SK-N-SH (cell line): Measurements from ENCODE around the gene MT1E. TPM values are rescaled to one million over a fixed set of nuclear protein-coding genes. Genes with fewer than 3 reads are reported as not detected.

Experiments
- CTCF ChIA-PET: fragments of 300-600, 350-600 bp; formaldehyde crosslinking; extraction: SDS; loops from one replicate; lab custom pipeline; 2021; lab: Yijun Ruan, JAX
- POLR2A ChIA-PET: fragments of 350-600 bp; sonication (Branson Sonifier 250); formaldehyde crosslinking; extraction: SDS; loops from one replicate; lab custom pipeline; 2020; ENCODE audit warnings: antibody characterized with exemption, inconsistent platforms; lab: Yijun Ruan, JAX
- DNase-seq: peaks from one replicate; pipeline ENCODE4 v3.0.0; 2012
- H2AFZ ChIP-seq: fragments of 200-600 bp; sonication (generic); 2 replicates; pipeline ENCODE4 v1.8.1; 2016; ENCODE audit warnings: antibody characterized with exemption, mild to moderate bottlenecking, low read depth
- H3F3A ChIP-seq: fragments of 200-600 bp; sonication (generic); replicated peaks from 2 replicates; pipeline ENCODE3; 2016; ENCODE audit warnings: antibody characterized with exemption, mild to moderate bottlenecking; ENCODE audit not compliant: insufficient read depth
- H3K27ac ChIP-seq, 2 experiments: fragments of 200-500 bp in 1 of 2; fragments of 200-600 bp in 1 of 2; sonication (Bioruptor generic) in 1 of 2; sonication (generic), shearing (Covaris generic) in 1 of 2; 2 replicates each; pipeline versions ENCODE4 v1.5.1 to v1.6.1; 2014 to 2016; ENCODE audit warnings: low read depth in 2 of 2, inconsistent platforms in 1 of 2, low read length in 1 of 2, mild to moderate bottlenecking in 1 of 2, mixed read lengths in 1 of 2
- H3K27me3 ChIP-seq: fragments of 200-600 bp; sonication (generic), shearing (Covaris generic); 2 replicates; pipeline ENCODE4 v1.6.1; 2016; ENCODE audit warnings: mixed run types; ENCODE audit not compliant: insufficient read depth
- H3K36me3 ChIP-seq, 2 experiments: fragments of 200-500 bp in 1 of 2; fragments of 200-600 bp in 1 of 2; sonication (Bioruptor generic) in 1 of 2; sonication (generic) in 1 of 2; replicated peaks in 1 of 2; 2 replicates each; pipeline versions ENCODE3 to v1.5.1; 2014 to 2016; ENCODE audit warnings: low read length in 1 of 2, mild to moderate bottlenecking in 1 of 2; ENCODE audit not compliant: insufficient read depth in 2 of 2, control insufficient read depth in 1 of 2
- H3K4me1 ChIP-seq, 2 experiments: fragments of 200-500 bp in 1 of 2; fragments of 200-600 bp in 1 of 2; sonication (Bioruptor generic) in 1 of 2; sonication (generic), shearing (Covaris generic) in 1 of 2; 2 replicates each; pipeline versions ENCODE4 v1.5.1 to v1.6.1; 2014 to 2016; ENCODE audit warnings: low read depth in 1 of 2, low read length in 1 of 2, mixed run types in 1 of 2; ENCODE audit not compliant: insufficient read depth in 2 of 2, control insufficient read depth in 1 of 2
- H3K4me2 ChIP-seq: fragments of 200-600 bp; sonication (generic), shearing (Covaris generic); 2 replicates; pipeline ENCODE4 v1.6.1; 2017; ENCODE audit warnings: mixed run types
- H3K4me3 ChIP-seq, 2 experiments: fragments of 200-500 bp in 1 of 2; fragments of 200-600 bp in 1 of 2; sonication (Bioruptor generic) in 1 of 2; sonication (generic), shearing (Covaris generic) in 1 of 2; 2 replicates each; pipeline versions ENCODE4 v1.5.1 to v1.8.1; 2014 to 2016; ENCODE audit warnings: low read depth in 2 of 2, inconsistent platforms in 1 of 2, low read length in 1 of 2, mild to moderate bottlenecking in 1 of 2, mixed read lengths in 1 of 2, moderate library complexity in 1 of 2
- H3K79me2 ChIP-seq: fragments of 200-600 bp; sonication (generic); 2 replicates; pipeline ENCODE4 v1.8.1; 2017; ENCODE audit warnings: mild to moderate bottlenecking; ENCODE audit not compliant: insufficient read depth
- H3K9ac ChIP-seq: fragments of 200-600 bp; sonication (generic); 2 replicates; pipeline ENCODE4 v1.6.1; 2017; ENCODE audit warnings: mixed run types
- H3K9me2 ChIP-seq: fragments of 200-600 bp; sonication (generic); 2 replicates; pipeline ENCODE4 v1.6.1; 2017; ENCODE audit warnings: mixed run types
- H3K9me3 ChIP-seq: fragments of 200-600 bp; sonication (generic); 2 replicates; pipeline ENCODE4 v1.6.1; 2017; ENCODE audit warnings: mixed run types, mild to moderate bottlenecking, moderate library complexity
- H4K20me1 ChIP-seq: fragments of 200-600 bp; sonication (generic); 2 replicates; pipeline ENCODE4 v1.6.1; 2017; ENCODE audit warnings: mild to moderate bottlenecking, mixed run types; ENCODE audit not compliant: insufficient read depth
- CHD2 ChIP-seq: fragments of 150-350 bp; IDR thresholded peaks from 2 replicates; pipeline ENCODE4 v1.6.1; 2018; ENCODE audit warnings: low read length; ENCODE audit not compliant: partially characterized antibody
- FOXJ3 ChIP-seq: sonication (generic); formaldehyde crosslinking; IDR thresholded peaks from 2 replicates; pipeline ENCODE4 v1.5.1; 2020; ENCODE audit warnings: mild to moderate bottlenecking, missing genetic modification reagents
- GABPA ChIP-seq: IDR thresholded peaks from 2 replicates; pipeline ENCODE4 v1.4.0; 2012; ENCODE audit warnings: low read depth, mild to moderate bottlenecking
- GATA2 ChIP-seq: sonication (generic); formaldehyde crosslinking; IDR thresholded peaks from 2 replicates; pipeline ENCODE4 v1.5.0; 2020; ENCODE audit warnings: mild to moderate bottlenecking, missing genetic modification reagents
- MEF2A ChIP-seq: IDR thresholded peaks from 2 replicates; pipeline ENCODE4 v1.4.0; 2012; ENCODE audit warnings: low read depth, borderline replicate concordance
- NFIC ChIP-seq: IDR thresholded peaks from 2 replicates; pipeline ENCODE4 v1.4.0; 2012; ENCODE audit warnings: borderline replicate concordance
- NRF1 ChIP-seq: IDR thresholded peaks from 2 replicates; pipeline ENCODE4 v1.6.1; 2012; ENCODE audit warnings: low read depth, mild to moderate bottlenecking, low read length
- PBX3 ChIP-seq: IDR thresholded peaks from 2 replicates; pipeline ENCODE4; 2012
- POLR2AphosphoS5 ChIP-seq: IDR thresholded peaks from 2 replicates; pipeline ENCODE4 v1.6.1; 2012; ENCODE audit warnings: low read depth, low read length
- RCOR1 ChIP-seq: fragments of 150-350 bp; IDR thresholded peaks from 2 replicates; pipeline ENCODE4 v1.6.1; 2017; ENCODE audit warnings: antibody characterized with exemption, low read length
- REST ChIP-seq: IDR thresholded peaks from 2 replicates; pipeline ENCODE4 v1.6.1; 2012; ENCODE audit warnings: mild to moderate bottlenecking, low read depth, low read length, moderate library complexity
- SIN3A ChIP-seq: IDR thresholded peaks from 2 replicates; pipeline ENCODE4 v1.6.1; 2012; ENCODE audit warnings: low read depth, mild to moderate bottlenecking, low read length, moderate library complexity, borderline replicate concordance
- SMC3 ChIP-seq: IDR thresholded peaks from 2 replicates; pipeline ENCODE4 v1.6.1; 2012; ENCODE audit warnings: low read depth, low read length, improper control_type of control experiment
- TAF1 ChIP-seq: IDR thresholded peaks from 2 replicates; pipeline ENCODE4 v1.6.1; 2012; ENCODE audit warnings: low read depth, mild to moderate bottlenecking, low read length, moderate library complexity, borderline replicate concordance
- TCF12 ChIP-seq: IDR thresholded peaks from 2 replicates; pipeline ENCODE4 v1.4.0; 2012
- USF1 ChIP-seq: IDR thresholded peaks from 2 replicates; pipeline ENCODE4 v1.4.0; 2012; ENCODE audit warnings: low read depth, borderline replicate concordance
- YY1 ChIP-seq: IDR thresholded peaks from 2 replicates; pipeline ENCODE4 v1.4.0; 2012; ENCODE audit warnings: low read depth, mild to moderate bottlenecking
- ZBTB33 ChIP-seq: IDR thresholded peaks from 2 replicates; pipeline ENCODE4 v1.4.0; 2012; ENCODE audit warnings: low read depth, borderline replicate concordance
- WGBS: methylation state at CpG from one replicate; pipeline ENCODE4 v1.1.6; 2017; ENCODE audit warnings: low lambda C conversion rate; 5-methylcytosine and 5-hydroxymethylcytosine counted together
- polyA plus RNA-seq, 3 experiments: library from polyadenylated mRNA; depleted of rRNA; stranded (reverse); fragments of >200 nt; gene quantifications; 2 replicates each; pipeline ENCODE4 v1.2.3, GENCODE V29; 2012

The MT1E gene
- polyA plus RNA-seq, 1 of the 3 experiments (the other 2 are of a cell fraction): 205 TPM

- no peak for TF ChIP-seq FOXJ3 (CRISPR knock-in tag)
- no peak for TF ChIP-seq YY1
These were observed 34.1 kb upstream of the MT1E start (continued) for GRCh38 chr16:56591377-56592060.

GRCh38 chr16:56593573-56594291, 31.8 kb upstream of the MT1E start:
- H3K9me3 ChIP-seq: no peaks in the 10 kb centered on the region
- no peak overlapping the region for H3K27ac ChIP-seq
- H4K20me1 ChIP-seq: no peaks in the 10 kb centered on the region
- H3K9me2 ChIP-seq: no peaks in the 10 kb centered on the region
- H2AFZ ChIP-seq: no peak overlapping the region
- TF ChIP-seq REST: no peak
- WGBS: 79% methylated on average over 6 of the region's 6 CpGs
- H3K27me3 ChIP-seq: no peaks in the 10 kb centered on the region
- peaks cover 0 to 8% of the 10 kb centered on the region in 2 experiments; a peak in 1 of 4 replicates for H3K4me1 ChIP-seq
- H3K4me3 ChIP-seq: no peak overlapping the region
- H3K9ac ChIP-seq: no peak overlapping the region
- H3K36me3 ChIP-seq: no peaks in the 10 kb centered on the region
- no peaks in the 10 kb centered on the region for H3K79me2 ChIP-seq
- POLR2A ChIA-PET: no interaction called here
- H3K4me2 ChIP-seq: no peak overlapping the region
- H3F3A ChIP-seq: no peaks in the 10 kb centered on the region
- CTCF ChIA-PET: interaction anchor here (0.6 to 0.8 kb wide), 2 partner anchors 10 to 19 kb away, joined by 3 read pairs; no protein-coding TSS in a partner anchor
- DNase-seq: no peak

- 85% methylated on average over 5 of the region's 5 CpGs for WGBS
- Histone ChIP-seq H3K27ac (no peak overlapping the region), H3K9me2 (no peaks in the 10 kb centered on the region), H3F3A (no peaks in the 10 kb centered on the region), H3K27me3 (no peaks in the 10 kb centered on the region), H4K20me1 (no peaks in the 10 kb centered on the region), H3K4me2 (no peak overlapping the region), H3K4me1 (peaks cover 0 to 5% of the 10 kb centered on the region in 2 experiments; a peak in 1 of 4 replicates), H3K36me3 (no peaks in the 10 kb centered on the region), H3K79me2 (no peaks in the 10 kb centered on the region), H3K9ac (no peak overlapping the region), H3K4me3 (no peak overlapping the region), H2AFZ (no peak overlapping the region), H3K9me3 (no peaks in the 10 kb centered on the region)
- TF ChIP-seq GABPA (no peak), RCOR1 (no peak), FOXJ3 (CRISPR knock-in tag) (no peak), NRF1 (no peak), PBX3 (no peak), ZBTB33 (no peak), MEF2A (no peak), POLR2AphosphoS5 (no peak), YY1 (no peak), CHD2 (no peak), USF1 (no peak), SIN3A (no peak), SMC3 (no peak), TCF12 (no peak), GATA2 (CRISPR knock-in tag) (no peak), TAF1 (no peak), NFIC (no peak)
- ChIA-PET CTCF (no interaction called here), POLR2A (no interaction called here)
- DNase-seq: no peak
These were observed 31.3 kb upstream of the MT1E start for GRCh38 chr16:56594292-56594619.
